ENCODE measurements around the gene KDM2A.
A peak's percentile ranks its signal among the peaks of the same experiment; 100 is the strongest.

KDM2A gene

GRCh38 chr11:67262731-67263675 is 143.9 kb downstream of the KDM2A start:
- no peak for DNase-seq

GRCh38 chr11:67264260-67264659 is 145.2 kb downstream of the KDM2A start:
- DNase-seq, result no peak

GRCh38 chr11:67264877-67265632 is 146.0 kb downstream of the KDM2A start:
- no peak for DNase-seq

DNA sequence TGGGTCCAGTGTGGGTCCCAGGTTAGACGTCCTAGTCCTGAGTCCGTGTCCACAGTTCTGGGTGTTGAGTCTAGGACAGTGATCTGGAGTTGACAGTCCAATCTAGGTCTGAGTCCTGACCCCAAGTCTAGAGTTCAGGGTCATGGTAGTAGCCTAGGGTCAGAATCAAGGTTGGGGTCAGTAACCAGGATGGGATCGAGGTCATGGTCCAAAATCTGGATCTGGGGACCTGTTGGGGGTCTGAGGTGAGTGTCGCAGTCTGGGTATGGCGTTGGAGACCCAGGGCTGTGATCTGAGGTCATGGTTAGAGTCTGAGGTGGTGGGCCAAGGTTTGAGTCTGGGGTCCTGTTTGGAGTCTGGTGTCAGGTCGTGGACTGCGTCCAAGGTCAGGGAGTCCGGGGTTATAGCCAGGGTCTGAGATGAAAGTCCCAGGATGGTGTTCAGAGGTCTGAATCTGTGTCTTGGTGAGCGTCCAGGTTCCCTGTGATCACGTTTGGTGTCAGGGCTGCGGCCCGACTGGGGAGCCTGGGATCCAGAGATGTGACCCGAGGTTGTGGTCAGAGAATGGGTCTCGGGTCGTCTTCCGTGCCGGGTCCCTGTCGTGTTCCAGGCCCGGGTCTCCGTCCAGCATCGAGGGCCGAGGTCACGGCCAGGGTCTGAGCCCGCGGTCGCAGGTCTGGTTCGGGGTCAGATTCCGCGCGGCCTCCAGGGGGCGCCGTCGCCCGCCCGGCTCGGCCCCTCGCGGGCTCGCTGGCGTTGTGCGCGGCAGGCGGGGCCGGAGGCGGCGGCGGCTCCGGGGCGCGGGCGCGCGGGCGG is 146.8 kb downstream of the KDM2A start:
- peak; percentile 67 for DNase-seq

GRCh38 chr11:67266449-67267187 is 147.6 kb downstream of the KDM2A start, which contains the start of gene GRK2:
Gene GRK2, plus strand, starts transcription at chr11:67266473. Its CDS starts 227 bp downstream, at chr11:67266700.
- peak; percentile 42 for DNase-seq

- no peak for DNase-seq
Observed at GRCh38 chr11:67267188-67268080, 148.4 kb downstream of the KDM2A start.

DNA sequence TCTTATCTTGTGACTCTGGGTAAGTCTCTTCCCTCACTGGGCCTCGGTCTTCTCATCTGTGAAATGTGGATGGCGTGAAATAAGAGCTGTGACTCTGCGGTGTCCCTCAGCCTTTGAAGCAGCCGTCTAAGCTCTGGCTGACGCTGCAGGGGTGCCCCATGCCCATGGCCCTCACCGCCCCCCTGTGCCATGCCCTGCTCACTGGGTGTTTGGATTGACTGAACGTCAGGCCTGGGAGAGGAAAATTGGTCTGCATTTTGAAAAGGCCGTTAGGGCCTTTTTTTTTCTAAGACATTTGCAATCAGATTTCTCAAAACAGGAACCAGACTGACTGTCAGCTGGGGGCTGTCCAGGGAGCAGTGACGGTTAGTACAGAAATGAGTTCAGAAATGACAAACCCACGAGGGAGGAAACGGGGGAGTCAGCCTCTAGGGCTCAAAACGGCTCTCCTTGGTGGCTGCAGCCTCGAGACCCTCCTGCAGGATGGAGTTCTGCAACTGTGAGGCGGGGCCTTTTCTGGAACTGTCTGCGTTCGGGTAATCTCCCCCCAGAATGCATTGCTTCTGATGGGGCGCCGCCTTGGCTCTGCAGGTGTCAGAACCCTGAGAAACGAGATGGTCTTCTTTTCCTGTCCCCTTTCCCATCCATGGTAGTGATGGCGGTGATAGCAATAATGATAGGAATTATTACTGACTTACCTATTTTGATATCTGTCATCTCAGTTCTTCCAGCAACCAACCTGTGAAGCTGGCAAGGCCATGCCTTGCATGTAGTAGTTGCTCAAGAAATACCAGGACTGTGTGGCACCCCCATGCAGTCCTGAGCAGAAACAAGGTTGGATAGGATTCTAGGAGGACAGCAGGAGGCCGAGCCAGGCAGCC is 149.3 kb downstream of the KDM2A start:
- peak; percentile 67 for DNase-seq

- DNase-seq, result no peak
Observed at GRCh38 chr11:67268962-67269268, 149.9 kb downstream of the KDM2A start.

DNA sequence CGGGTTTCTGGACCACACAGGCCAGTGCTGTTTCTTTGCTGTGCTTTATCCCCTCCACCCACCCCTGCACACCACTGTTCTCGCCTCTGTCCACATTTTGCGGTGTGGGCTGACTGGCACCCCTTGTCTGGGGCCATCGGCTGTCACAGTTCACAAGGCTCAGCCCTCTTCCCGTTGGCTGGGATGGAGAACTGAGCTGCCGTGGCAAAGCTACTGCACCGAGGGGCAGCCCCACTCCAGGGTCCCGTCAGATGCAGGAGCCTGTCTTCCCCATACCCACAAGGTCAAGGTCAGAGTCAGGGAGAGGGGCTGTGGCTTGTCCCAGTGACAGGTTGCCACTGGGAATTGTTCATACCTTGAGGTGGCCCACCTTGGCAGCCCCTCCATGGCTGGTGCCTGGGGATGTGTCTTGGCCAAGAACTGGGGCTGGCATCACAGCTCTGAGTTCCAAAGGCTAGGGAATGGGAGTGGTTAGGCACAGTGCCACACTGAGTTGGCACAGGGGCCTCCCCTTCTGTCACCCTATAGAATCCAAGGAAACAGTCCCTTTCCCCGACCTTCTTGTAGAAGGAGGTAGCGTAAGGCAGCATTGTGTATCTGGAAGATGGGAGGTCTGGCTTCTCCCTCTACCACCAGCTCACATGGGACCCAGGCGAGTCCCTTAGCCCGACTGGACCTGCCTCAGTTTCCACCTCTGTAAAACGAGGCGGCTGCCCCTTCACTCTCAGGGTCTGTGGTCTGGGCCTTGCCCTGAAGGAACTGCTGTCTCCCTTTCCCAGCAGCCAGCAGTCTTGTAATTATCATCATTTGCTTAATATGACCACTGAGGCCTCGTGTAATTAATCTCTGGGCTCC is 150.6 kb downstream of the KDM2A start:
- no peak for DNase-seq

DNA sequence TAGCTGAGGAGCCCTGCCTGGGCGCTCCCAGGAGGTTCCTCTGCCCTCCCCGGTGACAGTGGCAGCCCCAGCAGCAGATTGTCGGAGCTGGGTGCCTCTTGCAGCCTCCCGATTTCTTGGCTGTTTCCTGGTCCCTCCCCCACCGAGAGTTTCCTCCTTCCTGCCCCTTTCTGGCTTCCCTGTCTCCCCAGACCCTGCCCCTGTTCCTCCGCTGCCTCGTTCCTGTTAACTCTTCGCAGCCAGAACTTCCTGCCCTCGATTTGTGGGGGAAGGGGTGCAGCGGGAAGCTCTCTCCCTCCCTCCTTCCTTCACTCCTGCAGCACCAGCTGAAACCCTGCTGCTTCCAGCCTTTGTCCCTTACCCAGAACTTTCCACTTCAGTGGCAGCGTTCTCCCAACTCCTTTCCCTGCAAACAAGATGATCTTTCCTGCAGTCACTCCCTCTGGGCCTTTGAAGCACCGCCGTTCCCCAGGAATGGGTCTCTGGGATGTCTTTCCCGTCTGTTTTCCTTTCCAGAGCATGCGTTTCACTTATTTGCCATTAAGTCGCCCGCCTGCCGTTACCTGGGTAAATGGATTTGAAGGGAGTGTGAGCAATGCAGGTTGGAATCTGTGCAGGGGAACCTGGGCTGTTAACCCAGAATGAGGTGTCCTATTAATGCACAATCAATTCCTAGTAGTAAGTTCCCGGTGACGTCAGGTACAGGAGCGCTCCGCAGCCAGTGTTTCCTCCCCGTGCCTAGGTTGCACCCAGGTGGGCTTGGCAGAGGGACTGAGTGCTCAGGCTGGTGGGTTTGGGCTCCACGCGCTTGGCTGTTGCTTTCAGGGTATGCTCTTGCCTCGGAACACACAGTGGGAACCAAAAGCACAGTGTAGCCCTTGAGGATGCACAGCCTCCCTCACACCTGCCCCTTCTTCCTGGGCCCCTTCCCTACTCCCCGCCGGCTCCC is 151.5 kb downstream of the KDM2A start:
- no peak for DNase-seq

DNA sequence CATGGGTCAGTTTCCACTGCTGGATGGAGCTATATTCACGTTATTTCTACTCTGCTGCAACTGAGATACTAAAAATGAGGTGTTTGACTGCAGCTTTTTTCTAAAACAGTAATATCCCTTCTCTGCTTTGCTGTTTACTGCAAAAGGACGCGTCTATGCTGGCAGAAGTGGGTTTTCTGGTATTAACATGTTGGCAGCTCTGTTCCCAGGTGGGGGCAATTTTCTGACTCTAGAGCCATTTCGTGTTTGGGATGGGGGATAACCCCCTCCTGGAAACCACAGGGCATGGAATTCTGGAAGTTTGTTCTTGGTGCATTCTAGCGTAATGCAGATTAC is 152.1 kb downstream of the KDM2A start:
- no peak for DNase-seq

DNA sequence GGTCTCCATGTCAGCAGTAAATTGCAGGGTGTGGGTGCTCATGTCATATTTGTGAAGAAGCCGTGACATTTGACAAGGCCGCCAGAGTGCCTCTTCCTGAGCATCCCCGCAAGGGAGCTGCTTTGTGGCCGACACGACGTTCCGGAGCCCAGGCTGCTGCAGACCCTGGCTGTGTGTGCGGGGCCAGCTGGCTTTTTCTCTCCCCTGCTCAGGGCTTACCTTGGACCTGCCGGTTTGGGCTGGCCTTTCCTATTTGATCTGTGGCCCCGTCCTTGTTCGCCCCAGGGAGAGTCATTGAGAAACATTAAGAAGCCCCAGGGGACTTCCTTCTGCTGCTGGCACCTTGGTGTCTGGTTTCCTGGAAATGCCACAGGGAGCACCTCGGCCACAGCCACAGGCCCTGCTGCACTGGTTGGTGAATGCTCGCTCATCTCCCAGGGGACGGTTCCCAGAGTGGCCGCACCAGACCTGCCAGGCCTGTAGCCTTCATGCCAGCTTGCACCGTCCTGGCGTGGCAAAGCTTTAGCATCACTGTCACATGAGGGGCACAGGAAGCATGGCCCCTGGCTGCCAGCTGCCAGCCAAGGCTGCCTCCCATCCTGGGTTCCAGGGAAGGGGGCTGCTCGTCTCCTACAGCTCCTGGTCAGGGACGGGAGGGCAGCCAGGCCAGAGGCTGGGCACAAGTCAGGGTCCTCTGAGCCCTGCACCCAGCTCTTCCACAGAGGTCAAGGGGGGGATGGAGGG is 152.7 kb downstream of the KDM2A start:
- peak; percentile 58 for DNase-seq

- DNase-seq, result no peak
Observed at GRCh38 chr11:67272327-67273259, 153.5 kb downstream of the KDM2A start.

GRCh38 chr11:67273260-67273990 is 154.4 kb downstream of the KDM2A start:
- no peak for DNase-seq
